Heart left ventricle (tissue), 13 donors: ENCODE data around the gene TMEM238.

Experiments
- POLR2A ChIP-seq, 2 donors: fragments of 450-650 bp; IDR thresholded peaks; one replicate each; pipeline ENCODE4 v1.6.1; 2017; ENCODE audit warnings: antibody characterized with exemption in 2 of 2, mild to moderate bottlenecking in 2 of 2, moderate library complexity in 2 of 2
- TF ChIP-seq, protein P1 (sequence below), 12 donors: fragments of 200-600 bp; sonication (generic) in 4 of 12; IDR thresholded peaks; one replicate each; pipeline versions ENCODE4 v1.5.0 to v1.8.0; 2018 to 2022; ENCODE audit warnings: antibody characterized with exemption in 12 of 12, mild to moderate bottlenecking in 5 of 12
- donor health status: ischemic (EF 13 %, LVEDD 7.1; RV severe dilation, severe dysfunction).
- donor health status: DM: no; HTN: yes; CAD: no.
- donor health status: DM: no; HTN: no; CAD: no.
- donor health status: ischemic (EF 25% LVEDD 6.9; RV normal size, moderate dysfunction).
- donor health status: ischemic (EF 25% LVEDD 5.7; RV mildly dilated, moderate dysfunction).
- donor health status: ischemic (EF 35%, LVEDD 5.7; RV mildly dilated, moderate dysfunction).
- donor health status: nonischemic (EF 11% LVEDD 7.7; RV severe dilation, severe dysfunction).
- donor health status: DM: yes; HTN: yes; CAD: no.
- donor health status: PGD.
- donor health status: ischemic (EF 29% LVEDD 5.4; RV normal size, mild dysfunction).
- donor health status: nonischemic (EF 23%, LVEDD 6.1; RV moderate dilation, normal function).

DNA sequence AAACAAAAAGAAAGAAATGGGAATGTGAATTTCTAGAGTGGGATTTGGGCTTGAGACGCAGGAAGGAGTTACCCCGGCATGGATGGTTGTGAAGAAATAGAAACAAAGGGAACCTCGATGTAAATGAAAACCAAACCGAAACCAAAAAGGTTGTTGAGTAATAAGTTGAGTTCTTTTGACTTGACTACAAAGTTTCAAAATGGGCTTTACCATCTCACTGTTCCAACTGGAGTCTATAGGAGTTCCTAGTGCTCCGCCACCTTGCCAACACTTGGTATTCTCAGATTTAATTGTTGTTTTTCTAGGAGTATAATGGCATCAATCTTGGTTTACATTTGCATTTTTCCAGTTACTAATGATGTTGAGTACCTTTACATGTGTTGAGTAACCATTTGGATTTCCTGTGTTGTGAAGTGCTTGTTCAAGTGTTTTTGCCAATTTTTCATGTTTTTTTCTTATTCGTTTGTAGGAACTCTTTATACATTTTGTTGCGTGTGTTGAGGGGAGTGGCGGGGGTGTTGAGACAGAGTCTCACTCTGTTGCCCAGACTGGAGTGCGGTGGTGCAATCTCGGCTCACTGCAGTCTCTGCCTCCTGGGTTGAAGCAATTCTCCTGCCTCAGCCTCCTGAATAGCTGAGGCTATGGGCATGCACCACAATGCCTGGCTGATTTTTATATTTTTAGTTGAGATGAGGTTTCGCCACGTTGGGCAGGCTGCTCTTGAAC lies 14.3 kb upstream of the TMEM238 start:
- TF ChIP-seq, protein P1, sequence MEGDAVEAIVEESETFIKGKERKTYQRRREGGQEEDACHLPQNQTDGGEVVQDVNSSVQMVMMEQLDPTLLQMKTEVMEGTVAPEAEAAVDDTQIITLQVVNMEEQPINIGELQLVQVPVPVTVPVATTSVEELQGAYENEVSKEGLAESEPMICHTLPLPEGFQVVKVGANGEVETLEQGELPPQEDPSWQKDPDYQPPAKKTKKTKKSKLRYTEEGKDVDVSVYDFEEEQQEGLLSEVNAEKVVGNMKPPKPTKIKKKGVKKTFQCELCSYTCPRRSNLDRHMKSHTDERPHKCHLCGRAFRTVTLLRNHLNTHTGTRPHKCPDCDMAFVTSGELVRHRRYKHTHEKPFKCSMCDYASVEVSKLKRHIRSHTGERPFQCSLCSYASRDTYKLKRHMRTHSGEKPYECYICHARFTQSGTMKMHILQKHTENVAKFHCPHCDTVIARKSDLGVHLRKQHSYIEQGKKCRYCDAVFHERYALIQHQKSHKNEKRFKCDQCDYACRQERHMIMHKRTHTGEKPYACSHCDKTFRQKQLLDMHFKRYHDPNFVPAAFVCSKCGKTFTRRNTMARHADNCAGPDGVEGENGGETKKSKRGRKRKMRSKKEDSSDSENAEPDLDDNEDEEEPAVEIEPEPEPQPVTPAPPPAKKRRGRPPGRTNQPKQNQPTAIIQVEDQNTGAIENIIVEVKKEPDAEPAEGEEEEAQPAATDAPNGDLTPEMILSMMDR (IDR thresholded peaks at IDR 0.05), result no peak
- TF ChIP-seq POLR2A (IDR thresholded peaks at IDR 0.05), result no peak
